Ramos (cell line): ENCODE results near the gene EDC4.

Experiments used
- in situ Hi-C: fragments of 300-500 bp; cut with MboI; formaldehyde crosslinking; loops from one replicate; pipeline ENCODE4 v1.14.3; 2022; ENCODE audit warnings: low sequenced_read_pairs; ENCODE audit not compliant: unreplicated experiment

Gene EDC4

GRCh38 chr16:67874372-67874771, 1.5 kb downstream of the EDC4 start:
- in situ Hi-C loops = no loop called here

- in situ Hi-C loops = no loop called here
Measured at GRCh38 chr16:67877064-67877463, 4.2 kb downstream of the EDC4 start.

- in situ Hi-C loops = no loop called here
Measured at GRCh38 chr16:67878232-67878631, 5.4 kb downstream of the EDC4 start.

- in situ Hi-C loops = no loop called here
Measured at GRCh38 chr16:67878846-67879245, 6.0 kb downstream of the EDC4 start.

- in situ Hi-C loops = no loop called here
Measured at GRCh38 chr16:67879462-67879861, 6.6 kb downstream of the EDC4 start.

- in situ Hi-C loops = loop anchor here (10.0 kb wide), 1 partner anchor 345 kb away; no protein-coding TSS in a partner anchor
Measured at GRCh38 chr16:67879936-67880335, 7.1 kb downstream of the EDC4 start.

GRCh38 chr16:67880584-67880983, 7.7 kb downstream of the EDC4 start:
- in situ Hi-C loops = loop anchor here (10.0 kb wide), 1 partner anchor 344 kb away; no protein-coding TSS in a partner anchor

- in situ Hi-C loops = loop anchor here (10.0 kb wide), 1 partner anchor 343 kb away; no protein-coding TSS in a partner anchor
Measured at GRCh38 chr16:67881621-67882161, 8.8 kb downstream of the EDC4 start.

GRCh38 chr16:67882374-67883145, 9.7 kb downstream of the EDC4 start:
- in situ Hi-C loops = loop anchor here (10.0 kb wide), 1 partner anchor 342 kb away; no protein-coding TSS in a partner anchor

- in situ Hi-C loops = loop anchor here (10.0 kb wide), 1 partner anchor 341 kb away; no protein-coding TSS in a partner anchor
Measured at GRCh38 chr16:67883146-67883871, 10.5 kb downstream of the EDC4 start.

- in situ Hi-C loops = loop anchor here (10.0 kb wide), 1 partner anchor 341 kb away; no protein-coding TSS in a partner anchor
Measured at GRCh38 chr16:67883872-67884261, 11.0 kb downstream of the EDC4 start.

GRCh38 chr16:67884684-67885083, 11.8 kb downstream of the EDC4 start, which contains the start of gene NRN1L:
Gene NRN1L (plus strand): TSS chr16:67884885. CDS start chr16:67884904, 19 bp downstream.
- in situ Hi-C loops = loop anchor here (10.0 kb wide), 1 partner anchor 340 kb away; no protein-coding TSS in a partner anchor

- in situ Hi-C loops = loop anchor here (10.0 kb wide), 1 partner anchor 339 kb away; no protein-coding TSS in a partner anchor
Measured at GRCh38 chr16:67885545-67885944, 12.7 kb downstream of the EDC4 start.

- in situ Hi-C loops = loop anchor here (10.0 kb wide), 1 partner anchor 339 kb away; no protein-coding TSS in a partner anchor
Measured at GRCh38 chr16:67885976-67886375, 13.1 kb downstream of the EDC4 start.

GRCh38 chr16:67886387-67886786, 13.5 kb downstream of the EDC4 start:
- in situ Hi-C loops = loop anchor here (10.0 kb wide), 1 partner anchor 338 kb away; no protein-coding TSS in a partner anchor

- in situ Hi-C loops = loop anchor here (10.0 kb wide), 1 partner anchor 336 kb away; no protein-coding TSS in a partner anchor
Measured at GRCh38 chr16:67888331-67888730, 15.5 kb downstream of the EDC4 start.

- in situ Hi-C loops = no loop called here
Measured at GRCh38 chr16:67892375-67892774, 19.5 kb downstream of the EDC4 start.

GRCh38 chr16:67892899-67893742, 20.3 kb downstream of the EDC4 start, which contains the start of gene PSKH1:
Gene PSKH1 (plus strand): TSS chr16:67893254. CDS start chr16:67908750, 15,496 bp downstream.
- in situ Hi-C loops = no loop called here

- in situ Hi-C loops = no loop called here
Measured at GRCh38 chr16:67893743-67894399, 21.0 kb downstream of the EDC4 start.
